Measurements from ENCODE around the gene AP1M1.

DNA sequence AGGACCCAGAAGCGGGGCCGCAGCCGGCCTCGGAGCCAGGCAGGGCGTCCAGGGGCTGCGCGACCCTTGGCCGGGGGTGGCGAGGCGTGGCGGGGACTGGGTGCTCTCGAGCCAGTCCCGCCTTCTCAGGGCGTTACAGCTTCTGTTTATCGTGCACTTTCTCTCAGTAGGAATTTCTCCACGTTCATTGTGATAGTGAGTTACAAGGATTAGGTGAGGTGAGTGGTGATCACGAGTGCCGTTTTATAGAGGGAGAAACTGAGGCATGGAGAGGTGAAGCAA lies 600 bp downstream of the AP1M1 start:
- TF ChIP-seq GATA2 (IDR thresholded peaks at IDR 0.05; ENCODE audit: low read depth, low read length), result no peak
- no peak for TF ChIP-seq GATA3 (IDR thresholded peaks at IDR 0.05; ENCODE audit: low read depth, low read length)
